Vagina (tissue), 2 donors: ENCODE results near the gene LPO. TPM values are rescaled to one million over a fixed set of nuclear protein-coding genes. Genes with fewer than 3 reads are reported as not detected.

Source experiments
- DNase-seq, 2 donors: peaks; one replicate each; pipeline ENCODE4 v3.0.0-alpha.2; 2017; ENCODE audit errors: extremely low spot score in 2 of 2
- H3K27ac ChIP-seq: fragments of 200-600 bp; sonication (generic); one replicate; pipeline ENCODE4 v1.5.1; 2019
- H3K27me3 ChIP-seq: fragments of 200-600 bp; sonication (generic); one replicate; pipeline ENCODE4 v1.5.1; 2019
- H3K36me3 ChIP-seq, 2 donors: fragments of 200-600 bp; sonication (generic); one replicate each; pipeline ENCODE4 v1.5.1; 2017 to 2019
- H3K4me1 ChIP-seq: fragments of 200-600 bp; sonication (generic); one replicate; pipeline ENCODE4 v1.5.1; 2019
- H3K4me3 ChIP-seq, 2 donors: fragments of 200-600 bp; sonication (generic); 1 replicate in 1 of 2; 2 replicates in 1 of 2; pipeline ENCODE4 v1.5.1; 2016 to 2019
- H3K9me3 ChIP-seq: fragments of 200-600 bp; sonication (generic); one replicate; pipeline ENCODE4 v1.5.1; 2019
- POLR2A ChIP-seq, 2 donors: fragments of 450-650 bp; IDR thresholded peaks; one replicate each; pipeline ENCODE4 v1.6.1; 2017; ENCODE audit warnings: antibody characterized with exemption in 2 of 2, mild to moderate bottlenecking in 2 of 2, moderate library complexity in 2 of 2
- POLR2AphosphoS5 ChIP-seq, 2 donors: sonication (generic); formaldehyde crosslinking; IDR thresholded peaks; one replicate each; pipeline ENCODE4 v1.9.0; 2017; ENCODE audit warnings: antibody characterized with exemption in 2 of 2, mild to moderate bottlenecking in 2 of 2, low read depth in 1 of 2; ENCODE audit not compliant: insufficient read depth in 1 of 2
- intact Hi-C: fragments of 100-400 bp; cut with DNase I; formaldehyde crosslinking; loops from one replicate; pipeline ENCODE4 v1.15.1; 2023
- total RNA-seq: library from RNA; depleted of rRNA; stranded (reverse); fragments of >200 nt; gene quantifications from one replicate; pipeline ENCODE4 v1.2.3, GENCODE V29; 2016
- TF ChIP-seq, protein P1 (sequence below), 3 experiments: fragments of 450-650 bp in 2 of 3; fragments of 200-600 bp in 1 of 3; sonication (generic) in 1 of 3; IDR thresholded peaks; one replicate each; pipeline ENCODE4 v1.5.1; 2017 to 2019; ENCODE audit warnings: antibody characterized with exemption in 3 of 3, mild to moderate bottlenecking in 2 of 3, moderate library complexity in 2 of 3

LPO gene
- total RNA-seq, 1 donor from 2014 or later: not detected

DNA sequence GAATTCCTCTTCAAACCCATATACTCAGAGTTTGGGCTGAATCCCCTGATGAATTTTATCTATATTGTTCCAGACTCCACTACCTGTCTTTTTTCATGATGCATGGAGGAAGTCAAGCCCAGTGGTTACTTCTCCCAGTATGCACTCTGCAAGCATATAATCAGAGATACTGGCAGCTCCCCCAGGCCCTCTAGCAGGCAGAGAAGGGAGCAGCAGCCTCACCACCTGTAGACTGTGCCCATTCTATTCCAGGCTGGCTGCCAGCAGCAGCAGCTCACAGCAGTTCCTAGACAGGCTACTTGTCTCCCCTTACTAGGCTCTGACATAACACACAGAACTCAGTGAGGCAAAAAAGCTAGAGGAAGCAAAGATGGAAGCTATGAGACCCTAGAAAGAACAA lies 22.7 kb upstream of the LPO start:
- no peaks in the 10 kb centered on the region for H3K9me3 ChIP-seq
- no peak overlapping the region for H3K27ac ChIP-seq
- TF ChIP-seq, protein P1, sequence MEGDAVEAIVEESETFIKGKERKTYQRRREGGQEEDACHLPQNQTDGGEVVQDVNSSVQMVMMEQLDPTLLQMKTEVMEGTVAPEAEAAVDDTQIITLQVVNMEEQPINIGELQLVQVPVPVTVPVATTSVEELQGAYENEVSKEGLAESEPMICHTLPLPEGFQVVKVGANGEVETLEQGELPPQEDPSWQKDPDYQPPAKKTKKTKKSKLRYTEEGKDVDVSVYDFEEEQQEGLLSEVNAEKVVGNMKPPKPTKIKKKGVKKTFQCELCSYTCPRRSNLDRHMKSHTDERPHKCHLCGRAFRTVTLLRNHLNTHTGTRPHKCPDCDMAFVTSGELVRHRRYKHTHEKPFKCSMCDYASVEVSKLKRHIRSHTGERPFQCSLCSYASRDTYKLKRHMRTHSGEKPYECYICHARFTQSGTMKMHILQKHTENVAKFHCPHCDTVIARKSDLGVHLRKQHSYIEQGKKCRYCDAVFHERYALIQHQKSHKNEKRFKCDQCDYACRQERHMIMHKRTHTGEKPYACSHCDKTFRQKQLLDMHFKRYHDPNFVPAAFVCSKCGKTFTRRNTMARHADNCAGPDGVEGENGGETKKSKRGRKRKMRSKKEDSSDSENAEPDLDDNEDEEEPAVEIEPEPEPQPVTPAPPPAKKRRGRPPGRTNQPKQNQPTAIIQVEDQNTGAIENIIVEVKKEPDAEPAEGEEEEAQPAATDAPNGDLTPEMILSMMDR (IDR thresholded peaks at IDR 0.05): no peak
- TF ChIP-seq POLR2A (IDR thresholded peaks at IDR 0.05) (no peak), POLR2AphosphoS5 (IDR thresholded peaks at IDR 0.05; ENCODE audit: insufficient read depth in 1 of 2, low read depth in 1 of 2) (no peak)
- peaks cover 8% of the 10 kb centered on the region for H3K4me1 ChIP-seq
- H3K27me3 ChIP-seq: no peaks in the 10 kb centered on the region
- DNase-seq: no peak
- intact Hi-C loops: no loop called here
- H3K4me3 ChIP-seq: no peak overlapping the region
- H3K36me3 ChIP-seq: peaks cover 0 to 23% of the 10 kb centered on the region in 2 donors

DNA sequence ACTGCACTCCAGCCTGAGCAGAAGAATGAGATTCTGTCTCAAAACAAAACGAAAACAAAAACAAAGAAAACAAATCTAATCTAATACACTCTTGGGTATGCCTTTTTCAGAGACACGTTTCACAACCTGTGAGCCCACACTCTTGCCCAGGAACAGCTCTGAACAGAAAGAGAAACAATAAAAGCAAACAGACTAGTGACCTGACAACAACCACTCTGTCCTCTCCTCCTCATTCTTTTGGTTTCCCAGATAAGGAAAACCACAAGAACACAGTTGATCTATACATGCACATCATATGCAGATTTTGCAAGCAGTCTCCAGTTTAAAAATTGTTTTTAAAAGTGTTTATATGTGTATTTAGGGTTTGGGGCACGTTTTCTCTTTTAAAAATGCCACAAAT lies 20.6 kb upstream of the LPO start:
- Histone ChIP-seq H3K36me3 (peaks cover 0 to 11% of the 10 kb centered on the region in 2 donors), H3K9me3 (no peaks in the 10 kb centered on the region), H3K27me3 (no peaks in the 10 kb centered on the region), H3K4me1 (peaks cover 8% of the 10 kb centered on the region), H3K27ac (no peak overlapping the region), H3K4me3 (no peak overlapping the region)
- intact Hi-C loops: no loop called here
- TF ChIP-seq, protein P1 (IDR thresholded peaks at IDR 0.05): no peak
- TF ChIP-seq POLR2A (IDR thresholded peaks at IDR 0.05) (no peak), POLR2AphosphoS5 (IDR thresholded peaks at IDR 0.05; ENCODE audit: insufficient read depth in 1 of 2, low read depth in 1 of 2) (no peak)
- DNase-seq: no peak

DNA sequence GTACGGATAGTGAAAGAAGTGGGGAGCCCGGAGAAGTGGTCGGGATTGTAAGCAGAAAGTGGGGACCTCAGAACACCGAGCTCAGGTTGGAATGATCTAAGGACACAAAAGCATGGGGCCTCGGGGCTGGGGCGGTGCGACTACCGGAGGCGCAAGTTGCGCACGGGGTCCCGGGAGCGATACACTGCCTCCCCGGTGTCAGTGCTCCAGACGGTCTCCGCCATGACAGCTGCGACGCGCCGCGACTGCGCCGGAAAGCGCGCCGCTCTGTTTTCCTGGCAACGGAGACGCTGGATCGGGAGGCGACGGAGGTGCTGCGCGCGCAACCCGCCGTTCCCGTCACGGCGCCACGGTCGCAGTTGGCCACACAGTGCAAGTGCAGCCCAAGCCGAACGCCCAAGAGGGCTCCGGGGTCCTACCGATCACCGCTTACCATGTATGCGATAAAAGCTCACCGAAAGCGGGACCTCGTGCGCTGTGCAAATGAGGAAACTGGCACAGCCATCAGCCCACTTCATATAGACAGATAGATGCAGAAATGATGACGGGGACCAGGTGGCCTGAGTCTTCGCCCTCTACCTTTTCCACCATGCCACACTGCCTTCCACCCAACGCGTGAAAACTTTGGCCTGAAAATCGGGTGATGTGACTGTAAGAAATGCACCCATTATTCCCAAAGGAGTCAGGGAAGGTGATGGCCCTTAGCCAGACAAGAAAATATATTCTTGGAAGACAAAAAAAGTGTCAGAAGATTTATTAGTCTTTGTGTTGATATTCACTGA lies 19.2 kb upstream of the LPO start, which contains the start of gene MKS1:
MKS1 (minus strand) TSS at position 249 of the 782 bp plus-strand sequence; CDS start at position 224, 25 bp downstream.
- H3K27ac ChIP-seq: peak within 1 kb of the TSS; percentile 71
- peaks cover 8% of the 10 kb centered on the region for H3K4me1 ChIP-seq
- peak in 1 of 2 donors; percentile 93 for DNase-seq
- peaks cover 0 to 8% of the 10 kb centered on the region in 2 donors for H3K36me3 ChIP-seq
- H3K4me3 ChIP-seq: peak within 1 kb of the TSS; percentile 60 to 82
- TF ChIP-seq POLR2AphosphoS5 (IDR thresholded peaks at IDR 0.05; ENCODE audit: insufficient read depth in 1 of 2, low read depth in 1 of 2): peak; percentile 76 to 86
- TF ChIP-seq, protein P1 (IDR thresholded peaks at IDR 0.05): peak in 1 of 3 experiments; percentile 44
- TF ChIP-seq POLR2A (IDR thresholded peaks at IDR 0.05): no peak
- no peaks in the 10 kb centered on the region for H3K9me3 ChIP-seq
- intact Hi-C loops: no loop called here
- H3K27me3 ChIP-seq: no peaks in the 10 kb centered on the region

DNA sequence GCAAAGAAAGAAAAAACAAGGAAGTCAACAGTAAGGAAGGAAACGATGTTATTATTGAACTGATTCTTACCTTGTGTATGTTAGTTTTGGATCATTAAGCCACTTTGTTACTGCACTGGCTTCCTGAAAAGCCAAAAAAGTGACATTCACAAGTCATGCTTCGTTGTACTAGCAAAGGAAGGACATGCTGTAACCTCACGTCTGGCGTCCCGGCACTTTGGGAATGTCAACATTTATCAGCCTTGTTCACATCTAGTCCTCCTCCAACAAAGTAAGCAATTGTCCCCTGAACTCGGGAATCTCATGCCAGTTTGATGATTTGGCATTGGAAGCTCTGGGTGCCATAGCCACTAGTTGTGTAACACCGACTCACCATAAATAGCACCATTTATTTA lies 18.6 kb upstream of the LPO start:
- H3K4me1 ChIP-seq: peaks cover 8% of the 10 kb centered on the region
- no peaks in the 10 kb centered on the region for H3K9me3 ChIP-seq
- H3K27me3 ChIP-seq: no peaks in the 10 kb centered on the region
- intact Hi-C loops: no loop called here
- H3K27ac ChIP-seq: peak overlapping the region; percentile 71
- H3K4me3 ChIP-seq: peak overlapping the region; percentile 60 to 82
- no peak for DNase-seq
- peaks cover 0 to 8% of the 10 kb centered on the region in 2 donors for H3K36me3 ChIP-seq
- TF ChIP-seq, protein P1 (IDR thresholded peaks at IDR 0.05): no peak
- TF ChIP-seq POLR2A (IDR thresholded peaks at IDR 0.05) (no peak), POLR2AphosphoS5 (IDR thresholded peaks at IDR 0.05; ENCODE audit: insufficient read depth in 1 of 2, low read depth in 1 of 2) (no peak)

DNA sequence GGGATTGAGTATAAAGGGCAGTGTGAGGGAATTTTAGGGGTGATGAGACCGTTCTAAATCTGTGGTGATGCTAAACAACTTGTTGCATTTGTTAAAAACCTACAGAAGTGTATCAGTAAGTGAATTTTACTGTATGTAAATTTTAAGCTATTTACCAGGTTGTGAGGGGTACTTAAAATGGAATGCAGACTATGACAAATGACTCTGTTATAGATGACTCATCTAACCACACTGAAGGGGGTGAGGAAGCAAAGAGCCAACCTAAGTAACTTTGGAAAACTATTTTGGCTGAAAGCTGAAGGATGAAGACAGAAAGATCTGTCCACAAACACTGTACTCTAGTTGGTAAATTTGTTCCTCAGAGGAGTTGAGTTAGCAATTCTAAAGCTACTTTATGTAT lies 14.1 kb upstream of the LPO start:
- H3K27me3 ChIP-seq: no peaks in the 10 kb centered on the region
- no peak for DNase-seq
- no peaks in the 10 kb centered on the region for H3K36me3 ChIP-seq
- no peak overlapping the region for H3K27ac ChIP-seq
- no peaks in the 10 kb centered on the region for H3K9me3 ChIP-seq
- TF ChIP-seq POLR2AphosphoS5 (IDR thresholded peaks at IDR 0.05; ENCODE audit: insufficient read depth in 1 of 2, low read depth in 1 of 2) (no peak), POLR2A (IDR thresholded peaks at IDR 0.05) (no peak)
- TF ChIP-seq, protein P1 (IDR thresholded peaks at IDR 0.05): no peak
- intact Hi-C loops: no loop called here
- H3K4me1 ChIP-seq: peaks cover 7% of the 10 kb centered on the region
- H3K4me3 ChIP-seq: no peak overlapping the region
